Neural progenitor cell (in vitro differentiated cells): ENCODE measurements around the gene TKT. TPM values are rescaled to one million over a fixed set of nuclear protein-coding genes. Genes with fewer than 3 reads are reported as not detected.

Experiments used
- DNase-seq: peaks from one replicate; pipeline ENCODE4 v3.0.0-alpha.2; 2016; ENCODE audit warnings: low spot score
- H2AFZ ChIP-seq: fragments of 200-600 bp; sonication (generic); replicated peaks from 2 replicates; pipeline ENCODE4 v1.6.1; 2016; ENCODE audit warnings: antibody characterized with exemption
- H3F3A ChIP-seq: fragments of 200-600 bp; sonication (generic); 2 replicates; pipeline ENCODE4 v1.6.1; 2016; ENCODE audit warnings: antibody characterized with exemption, low read depth
- H3K27ac ChIP-seq: fragments of 200-600 bp; sonication (generic); 2 replicates; pipeline ENCODE4 v1.5.1; 2016; ENCODE audit warnings: mild to moderate bottlenecking
- H3K27me3 ChIP-seq: fragments of 200-600 bp; sonication (generic); 2 replicates; pipeline ENCODE4 v1.6.1; 2016; ENCODE audit warnings: mild to moderate bottlenecking, moderate library complexity
- H3K36me3 ChIP-seq: fragments of 200-600 bp; sonication (generic); 2 replicates; pipeline ENCODE4 v1.5.1; 2016
- H3K4me1 ChIP-seq: fragments of 200-600 bp; sonication (generic); 2 replicates; pipeline ENCODE4 v1.6.1; 2016; ENCODE audit warnings: mixed run types
- H3K4me2 ChIP-seq: fragments of 200-600 bp; sonication (generic); 2 replicates; pipeline ENCODE4 v1.6.1; 2016
- H3K4me3 ChIP-seq: fragments of 200-600 bp; sonication (generic); 2 replicates; pipeline ENCODE4 v1.5.1; 2016
- H3K79me2 ChIP-seq: fragments of 200-600 bp; sonication (generic); 2 replicates; pipeline ENCODE4 v1.6.1; 2016; ENCODE audit warnings: low read depth
- H3K9ac ChIP-seq: fragments of 200-600 bp; sonication (generic); 2 replicates; pipeline ENCODE4 v1.6.1; 2016
- H3K9me3 ChIP-seq: fragments of 200-600 bp; sonication (generic); 2 replicates; pipeline ENCODE4 v1.5.1; 2016; ENCODE audit warnings: low read depth
- H4K20me1 ChIP-seq: fragments of 200-600 bp; sonication (generic); 2 replicates; pipeline ENCODE4 v1.6.1; 2016; ENCODE audit warnings: low read depth
- H3K27ac Mint-ChIP-seq: 3 replicates; pipeline ENCODE4 v1.8.0; 2021; ENCODE audit warnings: mixed read lengths
- H3K27me3 Mint-ChIP-seq: 2 replicates; pipeline ENCODE4 v1.8.0; 2022; ENCODE audit warnings: low read depth, mild to moderate bottlenecking, inconsistent platforms, moderate library complexity, mixed read lengths; ENCODE audit not compliant: insufficient read depth
- H3K36me3 Mint-ChIP-seq: 3 replicates; pipeline ENCODE4 v1.8.0; 2021; ENCODE audit warnings: mixed read lengths
- H3K4me1 Mint-ChIP-seq: 3 replicates; pipeline ENCODE4 v1.8.0; 2021; ENCODE audit warnings: mixed read lengths
- H3K4me3 Mint-ChIP-seq: 3 replicates; pipeline ENCODE4 v1.8.0; 2021; ENCODE audit warnings: mild to moderate bottlenecking, moderate library complexity, mixed read lengths
- H3K9me3 Mint-ChIP-seq: 3 replicates; pipeline ENCODE4 v1.8.0; 2020; ENCODE audit warnings: mixed read lengths
- EZH2 ChIP-seq: fragments of 200-600 bp; sonication (generic); IDR thresholded peaks from 2 replicates; pipeline ENCODE4 v1.6.1; 2017; ENCODE audit warnings: antibody characterized with exemption, mild to moderate bottlenecking, moderate library complexity
- EZH2phosphoT487 ChIP-seq: fragments of 200-600 bp; sonication (generic); IDR thresholded peaks from 2 replicates; pipeline ENCODE4 v1.6.1; 2017; ENCODE audit warnings: antibody characterized with exemption
- total RNA-seq: library from RNA; depleted of rRNA; stranded (reverse); fragments of >200 nt; gene quantifications from 2 replicates; pipeline ENCODE4 v1.2.3, GENCODE V29; 2015; ENCODE audit warnings: low replicate concordance
- TF ChIP-seq, protein P1 (sequence below): fragments of 200-600 bp; sonication (generic); IDR thresholded peaks from 2 replicates; pipeline ENCODE4 v1.5.1; 2017; ENCODE audit warnings: antibody characterized with exemption, mild to moderate bottlenecking

TKT gene
- total RNA-seq, 1 donor from 2014 or later = 292 TPM

DNA sequence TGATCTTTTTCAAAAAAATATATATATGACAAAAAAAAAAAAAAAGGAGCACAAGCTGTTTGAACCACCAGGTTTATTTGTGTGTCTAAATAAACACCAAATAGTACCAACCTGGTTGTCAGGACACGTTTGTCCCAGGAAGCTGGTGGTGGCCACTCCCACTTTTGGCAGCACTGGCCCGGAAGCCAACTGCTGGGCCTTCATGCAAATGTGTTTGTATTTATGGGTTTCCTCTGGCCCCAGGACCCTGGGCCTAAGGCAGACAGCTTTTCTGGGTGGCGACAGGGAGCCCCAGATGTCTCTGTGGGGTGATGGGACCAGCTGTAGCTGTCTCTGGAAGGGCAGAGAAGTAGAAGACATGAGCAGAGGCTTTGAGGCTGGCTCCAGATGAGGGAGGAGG lies 63.2 kb downstream of the TKT start:
- Histone ChIP-seq H3K4me1 (peaks cover 10% of the 10 kb centered on the region), H3K27me3 (no peaks in the 10 kb centered on the region), H3K4me3 (no peak overlapping the region), H3K36me3 (no peaks in the 10 kb centered on the region), H2AFZ (no peak overlapping the region), H3F3A (no peaks in the 10 kb centered on the region), H3K27ac (no peak overlapping the region), H4K20me1 (no peaks in the 10 kb centered on the region), H3K9me3 (no peaks in the 10 kb centered on the region), H3K79me2 (no peaks in the 10 kb centered on the region), H3K9ac (no peak overlapping the region), H3K4me2 (no peak overlapping the region)
- Mint-ChIP-seq H3K36me3 (no peaks in the 10 kb centered on the region), H3K9me3 (no peaks in the 10 kb centered on the region), H3K4me3 (no peak overlapping the region), H3K27me3 (peaks cover 7% of the 10 kb centered on the region), H3K4me1 (peaks cover 18% of the 10 kb centered on the region), H3K27ac (no peak overlapping the region)
- TF ChIP-seq, protein P1, sequence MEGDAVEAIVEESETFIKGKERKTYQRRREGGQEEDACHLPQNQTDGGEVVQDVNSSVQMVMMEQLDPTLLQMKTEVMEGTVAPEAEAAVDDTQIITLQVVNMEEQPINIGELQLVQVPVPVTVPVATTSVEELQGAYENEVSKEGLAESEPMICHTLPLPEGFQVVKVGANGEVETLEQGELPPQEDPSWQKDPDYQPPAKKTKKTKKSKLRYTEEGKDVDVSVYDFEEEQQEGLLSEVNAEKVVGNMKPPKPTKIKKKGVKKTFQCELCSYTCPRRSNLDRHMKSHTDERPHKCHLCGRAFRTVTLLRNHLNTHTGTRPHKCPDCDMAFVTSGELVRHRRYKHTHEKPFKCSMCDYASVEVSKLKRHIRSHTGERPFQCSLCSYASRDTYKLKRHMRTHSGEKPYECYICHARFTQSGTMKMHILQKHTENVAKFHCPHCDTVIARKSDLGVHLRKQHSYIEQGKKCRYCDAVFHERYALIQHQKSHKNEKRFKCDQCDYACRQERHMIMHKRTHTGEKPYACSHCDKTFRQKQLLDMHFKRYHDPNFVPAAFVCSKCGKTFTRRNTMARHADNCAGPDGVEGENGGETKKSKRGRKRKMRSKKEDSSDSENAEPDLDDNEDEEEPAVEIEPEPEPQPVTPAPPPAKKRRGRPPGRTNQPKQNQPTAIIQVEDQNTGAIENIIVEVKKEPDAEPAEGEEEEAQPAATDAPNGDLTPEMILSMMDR = no peak
- no peak for TF ChIP-seq EZH2phosphoT487
- no peak for TF ChIP-seq EZH2
- DNase-seq = no peak

DNA sequence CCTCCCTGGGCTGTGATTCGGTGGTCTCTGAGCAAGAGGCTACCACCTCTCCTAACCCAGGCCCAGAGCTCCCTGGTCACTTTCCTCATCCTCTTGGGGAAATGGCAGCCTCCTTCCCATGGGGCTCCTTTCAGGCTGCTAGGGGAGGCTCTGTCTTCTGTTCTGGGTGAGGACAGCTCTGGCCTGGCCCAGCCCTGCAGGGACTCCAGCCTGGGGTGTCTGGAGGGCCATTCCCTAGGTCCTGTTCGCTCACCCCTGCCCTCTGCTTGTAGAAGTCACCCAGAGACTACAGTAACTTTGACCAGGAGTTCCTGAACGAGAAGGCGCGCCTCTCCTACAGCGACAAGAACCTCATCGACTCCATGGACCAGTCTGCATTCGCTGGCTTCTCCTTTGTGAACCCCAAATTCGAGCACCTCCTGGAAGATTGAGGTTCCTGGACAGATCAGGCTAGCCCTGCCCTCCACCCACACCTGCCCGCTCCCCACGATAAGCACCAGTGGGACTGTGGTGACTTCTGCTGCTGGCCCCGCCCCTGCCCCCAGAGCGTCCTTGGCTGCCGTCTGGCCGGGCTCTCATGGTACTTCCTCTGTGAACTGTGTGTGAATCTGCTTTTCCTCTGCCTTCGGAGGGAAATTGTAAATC lies 63.9 kb downstream of the TKT start:
- H3K9ac ChIP-seq = no peak overlapping the region
- peaks cover 10% of the 10 kb centered on the region for H3K4me1 ChIP-seq
- no peak for DNase-seq
- TF ChIP-seq, protein P1 = no peak
- TF ChIP-seq EZH2 = no peak
- TF ChIP-seq EZH2phosphoT487 = no peak
- H3K27me3 ChIP-seq = no peaks in the 10 kb centered on the region
- Mint-ChIP-seq H3K27ac (no peak overlapping the region), H3K4me3 (no peak overlapping the region), H3K36me3 (no peaks in the 10 kb centered on the region), H3K27me3 (peaks cover 4% of the 10 kb centered on the region), H3K9me3 (no peaks in the 10 kb centered on the region), H3K4me1 (peaks cover 15% of the 10 kb centered on the region)
- H3K4me2 ChIP-seq = no peak overlapping the region
- H3K4me3 ChIP-seq = no peak overlapping the region
- no peaks in the 10 kb centered on the region for H3K79me2 ChIP-seq
- no peaks in the 10 kb centered on the region for H4K20me1 ChIP-seq
- H3F3A ChIP-seq = no peaks in the 10 kb centered on the region
- H2AFZ ChIP-seq = no peak overlapping the region
- H3K9me3 ChIP-seq = no peaks in the 10 kb centered on the region
- no peak overlapping the region for H3K27ac ChIP-seq
- no peaks in the 10 kb centered on the region for H3K36me3 ChIP-seq

DNA sequence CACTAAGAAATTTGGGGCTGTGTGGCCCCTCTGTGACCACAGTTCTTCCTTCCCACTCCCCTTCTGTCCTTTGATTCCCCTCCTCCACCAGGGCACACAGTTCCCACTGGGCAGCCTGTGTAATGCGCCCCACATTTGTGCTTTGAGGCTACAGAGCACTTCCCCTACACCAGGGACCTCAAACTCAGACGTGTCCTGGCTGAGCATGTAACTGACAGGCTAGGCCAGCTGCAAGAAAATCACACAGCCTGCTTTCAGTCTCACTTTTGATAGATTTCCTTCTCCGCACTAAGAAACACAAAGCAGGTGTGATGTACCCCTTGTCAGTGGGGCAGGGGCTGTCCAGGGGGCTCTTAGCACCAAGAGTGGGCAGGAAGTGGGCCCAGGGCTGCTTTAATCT lies 65.2 kb downstream of the TKT start:
- no peak for DNase-seq
- H3K9me3 Mint-ChIP-seq = no peaks in the 10 kb centered on the region
- no peaks in the 10 kb centered on the region for H4K20me1 ChIP-seq
- no peaks in the 10 kb centered on the region for H3K36me3 ChIP-seq
- no peak overlapping the region for H3K4me2 ChIP-seq
- no peak overlapping the region for H3K27ac ChIP-seq
- no peaks in the 10 kb centered on the region for H3K27me3 ChIP-seq
- H3K36me3 Mint-ChIP-seq = no peaks in the 10 kb centered on the region
- no peak overlapping the region for H3K4me3 Mint-ChIP-seq
- peaks cover 2% of the 10 kb centered on the region for H3K27me3 Mint-ChIP-seq
- H3K4me1 Mint-ChIP-seq = peaks cover 15% of the 10 kb centered on the region
- H3K4me1 ChIP-seq = peaks cover 10% of the 10 kb centered on the region
- H3K4me3 ChIP-seq = no peak overlapping the region
- no peak overlapping the region for H3K9ac ChIP-seq
- no peak overlapping the region for H2AFZ ChIP-seq
- H3F3A ChIP-seq = no peaks in the 10 kb centered on the region
- H3K27ac Mint-ChIP-seq = peak overlapping the region; percentile 58
- no peaks in the 10 kb centered on the region for H3K79me2 ChIP-seq
- H3K9me3 ChIP-seq = no peaks in the 10 kb centered on the region
- no peak for TF ChIP-seq EZH2phosphoT487
- TF ChIP-seq, protein P1 = no peak
- no peak for TF ChIP-seq EZH2
